Sigmoid colon (tissue), 7 donors: ENCODE data around the gene PLGLB2. TPM values are rescaled to one million over a fixed set of nuclear protein-coding genes. Genes with fewer than 3 reads are reported as not detected.

ENCODE experiments used
- polyA plus RNA-seq, 3 donors: library from polyadenylated mRNA; stranded (reverse); fragments of 200-250 nt; gene quantifications; one replicate each; pipeline ENCODE4 v1.2.3, GENCODE V29; 2013
- total RNA-seq, 4 donors: library from RNA; depleted of rRNA; stranded (reverse); fragments of >200 nt; gene quantifications; one replicate each; pipeline ENCODE4 v1.1.0, GENCODE V29; 2016
- donor health status: healthy with polysubstance abuse.
- donor health status: Bipolar disorder and iron deficiency.
- donor health status: healthy.

The PLGLB2 gene
- total and polyA plus RNA-seq, 7 donors: 1.3 to 3.6 (median 1.6) TPM; not detected in 3

Other genes with a start within 250 kb of the PLGLB2 start
- gene RGPD2, start 77.7 kb downstream of the PLGLB2 start, total RNA-seq: 1 to 10 TPM; 1.2 to 7.2 (median 2.1) TPM
- gene RGPD2, start 77.7 kb downstream of the PLGLB2 start, polyA plus RNA-seq: 1 to 10 TPM in 2 of 3 donors, not detected in 1; 1.8 to 2.0 TPM